HepG2 (cell line): Measurements from ENCODE around the gene CAPN9. TPM values are rescaled to one million over a fixed set of nuclear protein-coding genes. Genes with fewer than 3 reads are reported as not detected.

ENCODE experiments used
- CREB3 ChIP-seq: sonication (generic); formaldehyde crosslinking; IDR thresholded peaks from 2 replicates; pipeline ENCODE4 v1.5.0; 2020; ENCODE audit warnings: missing genetic modification reagents
- ELF4 ChIP-seq: sonication (generic); formaldehyde crosslinking; IDR thresholded peaks from 2 replicates; pipeline ENCODE4 v1.5.0; 2020; ENCODE audit warnings: missing genetic modification reagents, mild to moderate bottlenecking, moderate library complexity, borderline replicate concordance
- FOXM1 ChIP-seq: sonication (generic); formaldehyde crosslinking; IDR thresholded peaks from 2 replicates; pipeline ENCODE4 v1.5.0; 2020; ENCODE audit warnings: missing genetic modification reagents
- HOMEZ ChIP-seq: IDR thresholded peaks from 2 replicates; pipeline ENCODE4 v1.6.1; 2016; ENCODE audit warnings: low read depth
- KLF6 ChIP-seq: IDR thresholded peaks from 2 replicates; pipeline ENCODE4 v1.8.0; 2016; ENCODE audit warnings: missing biosample characterization, missing genetic modification reagents
- MIER3 ChIP-seq: IDR thresholded peaks from 2 replicates; pipeline ENCODE4 v1.6.1; 2016; ENCODE audit warnings: missing compliant biosample characterization, borderline replicate concordance
- MTA1 ChIP-seq: sonication (generic); formaldehyde crosslinking; IDR thresholded peaks from 2 replicates; pipeline ENCODE4 v1.4.0; 2020; ENCODE audit warnings: missing genetic modification reagents, mild to moderate bottlenecking, borderline replicate concordance
- NFATC3 ChIP-seq: sonication (generic); formaldehyde crosslinking; IDR thresholded peaks from 2 replicates; pipeline ENCODE4 v1.5.1; 2020; ENCODE audit warnings: mild to moderate bottlenecking, missing genetic modification reagents
- REXO4 ChIP-seq: sonication (generic); formaldehyde crosslinking; IDR thresholded peaks from 2 replicates; pipeline ENCODE4 v1.8.0; 2022; ENCODE audit warnings: missing genetic modification reagents, mild to moderate bottlenecking, borderline replicate concordance
- RFXANK ChIP-seq: IDR thresholded peaks from 2 replicates; pipeline ENCODE4 v1.6.1; 2016
- SIX4 ChIP-seq: sonication (generic); formaldehyde crosslinking; IDR thresholded peaks from 2 replicates; pipeline ENCODE4 v1.4.0; 2020; ENCODE audit warnings: missing genetic modification reagents
- ZBTB20 ChIP-seq: sonication (generic); formaldehyde crosslinking; IDR thresholded peaks from 2 replicates; pipeline ENCODE4 v1.8.1; 2023; ENCODE audit warnings: missing genetic modification reagents, low read depth, mild to moderate bottlenecking, borderline replicate concordance
- ZBTB34 ChIP-seq: sonication (generic); formaldehyde crosslinking; IDR thresholded peaks from 2 replicates; pipeline ENCODE4 v1.8.0; 2022; ENCODE audit warnings: mild to moderate bottlenecking, missing genetic modification reagents
- ZBTB44 ChIP-seq: sonication (generic); formaldehyde crosslinking; IDR thresholded peaks from 2 replicates; pipeline ENCODE4 v1.4.0; 2020; ENCODE audit warnings: missing genetic modification reagents
- ZMAT3 ChIP-seq: sonication (generic); formaldehyde crosslinking; conservative IDR thresholded peaks from 2 replicates; pipeline ENCODE4 v1.7.0; 2021; ENCODE audit warnings: missing genetic modification reagents
- ZNF234 ChIP-seq: sonication (generic); formaldehyde crosslinking; conservative IDR thresholded peaks from 2 replicates; pipeline ENCODE4 v1.5.1; 2020; ENCODE audit warnings: mild to moderate bottlenecking, missing genetic modification reagents
- ZNF569 ChIP-seq: sonication (generic); formaldehyde crosslinking; IDR thresholded peaks from 2 replicates; pipeline ENCODE4 v1.5.0; 2020; ENCODE audit warnings: mild to moderate bottlenecking, missing genetic modification reagents, moderate library complexity, borderline replicate concordance
- ZNF607 ChIP-seq: sonication (generic); formaldehyde crosslinking; IDR thresholded peaks from 2 replicates; pipeline ENCODE4 v1.5.1; 2020; ENCODE audit warnings: missing genetic modification reagents, mild to moderate bottlenecking, borderline replicate concordance
- ZNF616 ChIP-seq: sonication (generic); formaldehyde crosslinking; IDR thresholded peaks from 2 replicates; pipeline ENCODE4 v1.5.0; 2020; ENCODE audit warnings: low read depth, mild to moderate bottlenecking, missing genetic modification reagents
- ZNF816 ChIP-seq: sonication (generic); formaldehyde crosslinking; IDR thresholded peaks from 2 replicates; pipeline ENCODE4 v1.8.0; 2022; ENCODE audit warnings: missing genetic modification reagents, mild to moderate bottlenecking, borderline replicate concordance
- polyA plus RNA-seq, 8 experiments: library from polyadenylated mRNA; depleted of rRNA in 3 of 8; stranded (reverse) in 7 of 8; unstranded in 1 of 8; fragments of >200 nt; fragmentation: Illumina TruSeq in 4 of 8; extraction: Trizol in 4 of 8; gene quantifications; 2 replicates each; pipeline versions ENCODE4 v1.2.1 to v1.2.3, GENCODE V29; 2011 to 2016; ENCODE audit warnings: low read depth in 4 of 8, missing spikeins in 1 of 8, mixed read lengths in 1 of 8; ENCODE audit not compliant: insufficient read depth in 1 of 8
- total RNA-seq, 5 experiments: library from RNA; depleted of rRNA; stranded (reverse); fragments of >200 nt; fragmentation: Illumina TruSeq; extraction: Trizol; gene quantifications; 2 replicates each; pipeline ENCODE4 v1.2.3, GENCODE V29; 2016; ENCODE audit warnings: low read depth in 1 of 5
- TF ChIP-seq, protein P1 (sequence below): sonication (generic); formaldehyde crosslinking; IDR thresholded peaks from 2 replicates; pipeline ENCODE4 v1.4.0; 2020; ENCODE audit warnings: missing genetic modification reagents, mild to moderate bottlenecking, borderline replicate concordance

The CAPN9 gene
- total and polyA plus RNA-seq, 2 of the 13 experiments (the other 11 are each of a cell fraction or from before 2014, with no cell fraction given): 0.04 to 0.31 TPM

DNA sequence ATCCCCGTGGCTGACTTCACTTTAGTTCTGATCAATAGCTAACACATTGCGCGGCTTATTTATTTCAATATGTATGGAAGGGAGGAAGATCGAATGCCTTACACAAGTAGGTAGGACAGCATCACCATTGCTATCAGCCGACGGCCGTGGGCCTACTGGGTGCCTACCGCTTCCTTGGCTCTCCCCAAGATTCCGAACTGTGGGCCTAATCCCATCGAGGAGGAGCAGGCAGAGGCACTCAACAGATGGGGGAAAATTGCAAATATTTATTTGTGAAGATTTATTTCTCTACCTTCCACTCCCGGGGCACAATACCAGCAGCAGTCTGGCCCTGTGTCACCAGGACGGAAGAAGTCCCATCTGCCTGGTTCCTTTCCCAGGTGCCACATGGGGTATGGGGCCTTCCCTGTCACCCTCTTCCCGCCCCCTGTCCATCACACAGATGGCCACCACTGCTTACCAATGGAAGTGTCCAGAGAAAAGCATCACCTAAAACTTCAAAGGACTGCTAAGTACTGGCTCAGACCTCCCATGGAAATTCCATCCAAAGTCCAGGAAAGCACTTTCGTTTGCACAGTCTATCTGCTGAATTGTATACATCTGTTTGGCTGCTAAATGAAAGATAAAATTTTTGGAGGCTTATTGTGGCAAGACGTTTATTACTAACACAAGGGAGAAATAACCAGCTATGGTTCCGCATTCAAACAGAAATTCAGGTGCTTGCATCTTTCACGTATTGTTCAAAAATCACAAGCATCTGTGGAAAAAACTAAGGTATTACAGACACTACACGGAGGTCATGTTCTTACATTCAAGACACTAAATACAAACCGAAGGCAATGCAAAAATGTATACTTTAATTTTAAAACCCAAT, 45.1 kb upstream of the CAPN9 start (continued):
- TF ChIP-seq REXO4 (CRISPR knock-in tag) (no peak), SIX4 (no peak), CREB3 (no peak), ZBTB34 (CRISPR knock-in tag) (no peak), HOMEZ (CRISPR knock-in tag) (no peak), ZNF234 (CRISPR knock-in tag) (no peak), FOXM1 (no peak), MIER3 (CRISPR knock-in tag) (no peak), ELF4 (CRISPR knock-in tag) (no peak), NFATC3 (CRISPR knock-in tag) (no peak), KLF6 (CRISPR knock-in tag) (no peak), ZNF616 (CRISPR knock-in tag) (no peak), ZMAT3 (no peak), ZNF816 (CRISPR knock-in tag) (no peak), MTA1 (CRISPR knock-in tag) (no peak), RFXANK (no peak), ZBTB20 (CRISPR knock-in tag) (no peak; the same call in 1 of the 2 replicates), ZNF607 (CRISPR knock-in tag) (no peak), ZBTB44 (CRISPR knock-in tag) (no peak), ZNF569 (no peak)
- TF ChIP-seq, protein P1, sequence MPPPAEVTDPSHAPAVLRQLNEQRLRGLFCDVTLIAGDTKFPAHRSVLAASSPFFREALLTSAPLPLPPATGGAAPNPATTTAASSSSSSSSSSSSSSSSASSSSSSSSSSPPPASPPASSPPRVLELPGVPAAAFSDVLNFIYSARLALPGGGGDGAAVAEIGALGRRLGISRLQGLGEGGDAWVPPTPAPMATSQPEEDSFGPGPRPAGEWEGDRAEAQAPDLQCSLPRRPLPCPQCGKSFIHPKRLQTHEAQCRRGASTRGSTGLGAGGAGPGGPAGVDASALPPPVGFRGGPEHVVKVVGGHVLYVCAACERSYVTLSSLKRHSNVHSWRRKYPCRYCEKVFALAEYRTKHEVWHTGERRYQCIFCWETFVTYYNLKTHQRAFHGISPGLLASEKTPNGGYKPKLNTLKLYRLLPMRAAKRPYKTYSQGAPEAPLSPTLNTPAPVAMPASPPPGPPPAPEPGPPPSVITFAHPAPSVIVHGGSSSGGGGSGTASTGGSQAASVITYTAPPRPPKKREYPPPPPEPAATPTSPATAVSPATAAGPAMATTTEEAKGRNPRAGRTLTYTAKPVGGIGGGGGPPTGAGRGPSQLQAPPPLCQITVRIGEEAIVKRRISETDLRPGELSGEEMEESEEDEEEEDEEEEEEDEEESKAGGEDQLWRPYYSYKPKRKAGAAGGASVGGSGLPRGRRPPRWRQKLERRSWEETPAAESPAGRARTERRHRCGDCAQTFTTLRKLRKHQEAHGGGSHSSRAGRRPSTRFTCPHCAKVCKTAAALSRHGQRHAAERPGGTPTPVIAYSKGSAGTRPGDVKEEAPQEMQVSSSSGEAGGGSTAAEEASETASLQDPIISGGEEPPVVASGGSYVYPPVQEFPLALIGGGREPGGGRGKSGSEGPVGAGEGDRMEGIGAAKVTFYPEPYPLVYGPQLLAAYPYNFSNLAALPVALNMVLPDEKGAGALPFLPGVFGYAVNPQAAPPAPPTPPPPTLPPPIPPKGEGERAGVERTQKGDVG (CRISPR knock-in tag): no peak
